Activated CD8-positive, alpha-beta T cell treated with anti-CD3 and anti-CD28 coated beads for 36 hours (primary cell): ENCODE measurements around the gene NUP98. TPM values are rescaled to one million over a fixed set of nuclear protein-coding genes. Genes with fewer than 3 reads are reported as not detected.

ENCODE experiments used
- ATAC-seq: fragments of 200-7000 bp; cut with Tn5 transposase; one replicate; pipeline ENCODE4 v1.10.0; 2021; ENCODE audit warnings: mild to moderate bottlenecking, moderate library complexity
- CTCF ChIA-PET: fragments of 350-600 bp; sonication (Branson Sonifier 250); formaldehyde crosslinking; loops from one replicate; lab custom pipeline; 2021; ENCODE audit warnings: antibody characterized with exemption; lab: Charles Lee
- POLR2A ChIA-PET: fragments of 350-600 bp; sonication (Branson Sonifier 250); formaldehyde crosslinking; loops from one replicate; lab custom pipeline; 2021; ENCODE audit warnings: antibody characterized with exemption; lab: Charles Lee
- DNase-seq: peaks from one replicate; pipeline ENCODE4 v3.0.0-alpha.2; 2020
- H3K27ac Mint-ChIP-seq: one replicate; pipeline ENCODE4 v1.8.0; 2021; ENCODE audit warnings: mild to moderate bottlenecking, mixed read lengths
- H3K27me3 Mint-ChIP-seq: one replicate; pipeline ENCODE4 v1.8.0; 2021; ENCODE audit warnings: mixed read lengths
- H3K36me3 Mint-ChIP-seq: one replicate; pipeline ENCODE4 v1.8.0; 2021; ENCODE audit warnings: low read depth, mixed read lengths
- H3K4me1 Mint-ChIP-seq: one replicate; pipeline ENCODE4 v1.8.0; 2021; ENCODE audit warnings: low read depth, mixed read lengths
- H3K4me3 Mint-ChIP-seq: one replicate; pipeline ENCODE4 v1.8.0; 2021; ENCODE audit warnings: mild to moderate bottlenecking, moderate library complexity, mixed read lengths
- H3K9me3 Mint-ChIP-seq: one replicate; pipeline ENCODE4 v1.8.0; 2021; ENCODE audit warnings: mixed read lengths
- intact Hi-C: fragments of 100-400 bp; cut with micrococcal nuclease; formaldehyde crosslinking; loops from one replicate; pipeline ENCODE4 v1.10.0; 2022
- total RNA-seq, 2 experiments: library from RNA; stranded (reverse); gene quantifications; one replicate each; pipeline ENCODE4 v1.2.3, GENCODE V29; 2021
- TF ChIP-seq, protein P1 (sequence below): fragments of 200-600 bp; IDR thresholded peaks from one replicate; pipeline ENCODE4 v1.8.0; 2022; ENCODE audit warnings: antibody characterized with exemption, mild to moderate bottlenecking

The NUP98 gene
- total RNA-seq, 2 experiments from 2014 or later, result 88.4 to 89.9 TPM

DNA sequence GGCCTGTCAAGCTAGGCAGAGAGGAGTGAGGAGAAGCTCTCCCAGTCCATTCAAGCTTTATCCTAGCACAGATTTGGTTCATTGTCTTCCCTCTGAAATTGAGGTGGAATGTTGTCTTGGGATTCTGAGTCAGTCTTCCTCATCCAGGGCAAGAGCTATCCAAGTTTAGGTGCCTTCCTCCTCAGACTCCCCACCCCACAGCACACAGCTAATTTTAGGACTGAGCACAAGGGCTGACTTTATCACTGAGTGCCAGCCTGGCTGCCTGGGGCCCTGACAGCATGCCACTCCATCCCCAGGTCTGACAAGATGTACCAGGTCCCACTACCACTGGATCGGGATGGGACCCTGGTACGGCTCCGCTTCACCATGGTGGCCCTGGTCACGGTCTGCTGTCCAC lies 13.6 kb upstream of the NUP98 start:
- no peak overlapping the region for H3K27ac Mint-ChIP-seq
- no peaks in the 10 kb centered on the region for H3K27me3 Mint-ChIP-seq
- peaks cover 16% of the 10 kb centered on the region for H3K4me1 Mint-ChIP-seq
- POLR2A ChIA-PET, result interaction anchor here (0.6 to 3.4 kb wide), 5 partner anchors 8 to 336 kb away, joined by 3 to 16 read pairs (median 4); partner anchors contain the start of gene RHOG
- CTCF ChIA-PET, result interaction anchor here (1.3 to 5.4 kb wide), 3 partner anchors 14 to 262 kb away, joined by 6 to 43 read pairs (median 7); no protein-coding TSS in a partner anchor
- DNase-seq (no peak), ATAC-seq (no peak)
- intact Hi-C loops, result no loop called here
- H3K9me3 Mint-ChIP-seq, result no peaks in the 10 kb centered on the region
- H3K36me3 Mint-ChIP-seq, result peaks cover 6% of the 10 kb centered on the region
- H3K4me3 Mint-ChIP-seq, result no peak overlapping the region
- TF ChIP-seq, protein P1, sequence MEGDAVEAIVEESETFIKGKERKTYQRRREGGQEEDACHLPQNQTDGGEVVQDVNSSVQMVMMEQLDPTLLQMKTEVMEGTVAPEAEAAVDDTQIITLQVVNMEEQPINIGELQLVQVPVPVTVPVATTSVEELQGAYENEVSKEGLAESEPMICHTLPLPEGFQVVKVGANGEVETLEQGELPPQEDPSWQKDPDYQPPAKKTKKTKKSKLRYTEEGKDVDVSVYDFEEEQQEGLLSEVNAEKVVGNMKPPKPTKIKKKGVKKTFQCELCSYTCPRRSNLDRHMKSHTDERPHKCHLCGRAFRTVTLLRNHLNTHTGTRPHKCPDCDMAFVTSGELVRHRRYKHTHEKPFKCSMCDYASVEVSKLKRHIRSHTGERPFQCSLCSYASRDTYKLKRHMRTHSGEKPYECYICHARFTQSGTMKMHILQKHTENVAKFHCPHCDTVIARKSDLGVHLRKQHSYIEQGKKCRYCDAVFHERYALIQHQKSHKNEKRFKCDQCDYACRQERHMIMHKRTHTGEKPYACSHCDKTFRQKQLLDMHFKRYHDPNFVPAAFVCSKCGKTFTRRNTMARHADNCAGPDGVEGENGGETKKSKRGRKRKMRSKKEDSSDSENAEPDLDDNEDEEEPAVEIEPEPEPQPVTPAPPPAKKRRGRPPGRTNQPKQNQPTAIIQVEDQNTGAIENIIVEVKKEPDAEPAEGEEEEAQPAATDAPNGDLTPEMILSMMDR, result no peak

DNA sequence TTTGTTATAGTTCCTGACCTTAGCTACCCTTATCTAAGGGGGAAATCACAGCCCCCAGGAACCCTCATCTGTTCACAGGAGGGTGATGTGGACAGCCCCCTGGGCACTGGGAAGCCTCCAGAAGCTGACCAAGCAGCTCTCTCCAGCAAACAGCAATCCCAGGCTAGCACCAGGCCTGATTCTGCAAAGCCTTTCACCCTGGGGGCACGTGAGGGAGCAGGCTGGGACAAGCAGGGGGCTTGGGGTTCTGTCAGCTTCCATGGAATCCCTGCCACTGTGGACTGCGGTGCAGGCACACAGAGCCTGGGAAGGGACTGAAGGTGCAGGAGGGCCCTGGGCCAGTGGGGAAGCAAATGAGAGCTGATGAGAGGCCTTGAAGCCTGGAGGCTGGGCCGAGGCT lies 13.1 kb upstream of the NUP98 start:
- H3K4me1 Mint-ChIP-seq, result peaks cover 16% of the 10 kb centered on the region
- DNase-seq (no peak), ATAC-seq (no peak)
- intact Hi-C loops, result no loop called here
- TF ChIP-seq, protein P1, result no peak
- H3K4me3 Mint-ChIP-seq, result no peak overlapping the region
- peaks cover 4% of the 10 kb centered on the region for H3K36me3 Mint-ChIP-seq
- CTCF ChIA-PET, result interaction anchor here (1.3 to 5.4 kb wide), 6 partner anchors 9 to 262 kb away, joined by 4 to 43 read pairs (median 8); no protein-coding TSS in a partner anchor
- POLR2A ChIA-PET, result interaction anchor here (0.6 to 3.4 kb wide), 5 partner anchors 8 to 335 kb away, joined by 3 to 16 read pairs (median 4); partner anchors contain the start of gene RHOG
- H3K27me3 Mint-ChIP-seq, result no peaks in the 10 kb centered on the region
- no peak overlapping the region for H3K27ac Mint-ChIP-seq
- no peaks in the 10 kb centered on the region for H3K9me3 Mint-ChIP-seq

DNA sequence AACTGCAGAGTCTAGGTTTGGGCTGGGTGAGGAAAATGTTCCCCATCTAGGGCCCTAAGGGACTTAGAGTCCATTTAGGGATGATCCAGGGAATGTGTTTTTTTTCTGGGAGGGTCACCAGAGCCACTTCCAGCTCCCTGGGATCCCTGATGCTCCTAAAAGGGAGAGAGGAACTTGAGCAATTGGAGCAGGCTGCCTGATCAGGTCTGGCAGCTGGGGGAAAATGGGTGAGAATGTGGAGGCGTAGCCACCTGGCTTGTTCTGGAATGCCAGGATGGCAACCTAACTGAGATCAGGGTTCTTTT lies 12.2 kb upstream of the NUP98 start:
- ATAC-seq (no peak), DNase-seq (no peak)
- H3K27me3 Mint-ChIP-seq, result no peaks in the 10 kb centered on the region
- no peak overlapping the region for H3K4me3 Mint-ChIP-seq
- CTCF ChIA-PET, result interaction anchor here (1.0 to 5.4 kb wide), 22 partner anchors 10 to 271 kb away, joined by 3 to 43 read pairs (median 6); partner anchors contain the start of genes NUP98 and STIM1
- H3K9me3 Mint-ChIP-seq, result no peaks in the 10 kb centered on the region
- H3K27ac Mint-ChIP-seq, result no peak overlapping the region
- TF ChIP-seq, protein P1, result no peak
- H3K4me1 Mint-ChIP-seq, result peaks cover 16% of the 10 kb centered on the region
- intact Hi-C loops, result no loop called here
- POLR2A ChIA-PET, result interaction anchor here (0.9 to 4.2 kb wide), 10 partner anchors 11 to 95 kb away, joined by 3 to 25 read pairs (median 3); partner anchors contain the start of genes NUP98 and RHOG
- H3K36me3 Mint-ChIP-seq, result peaks cover 4% of the 10 kb centered on the region

DNA sequence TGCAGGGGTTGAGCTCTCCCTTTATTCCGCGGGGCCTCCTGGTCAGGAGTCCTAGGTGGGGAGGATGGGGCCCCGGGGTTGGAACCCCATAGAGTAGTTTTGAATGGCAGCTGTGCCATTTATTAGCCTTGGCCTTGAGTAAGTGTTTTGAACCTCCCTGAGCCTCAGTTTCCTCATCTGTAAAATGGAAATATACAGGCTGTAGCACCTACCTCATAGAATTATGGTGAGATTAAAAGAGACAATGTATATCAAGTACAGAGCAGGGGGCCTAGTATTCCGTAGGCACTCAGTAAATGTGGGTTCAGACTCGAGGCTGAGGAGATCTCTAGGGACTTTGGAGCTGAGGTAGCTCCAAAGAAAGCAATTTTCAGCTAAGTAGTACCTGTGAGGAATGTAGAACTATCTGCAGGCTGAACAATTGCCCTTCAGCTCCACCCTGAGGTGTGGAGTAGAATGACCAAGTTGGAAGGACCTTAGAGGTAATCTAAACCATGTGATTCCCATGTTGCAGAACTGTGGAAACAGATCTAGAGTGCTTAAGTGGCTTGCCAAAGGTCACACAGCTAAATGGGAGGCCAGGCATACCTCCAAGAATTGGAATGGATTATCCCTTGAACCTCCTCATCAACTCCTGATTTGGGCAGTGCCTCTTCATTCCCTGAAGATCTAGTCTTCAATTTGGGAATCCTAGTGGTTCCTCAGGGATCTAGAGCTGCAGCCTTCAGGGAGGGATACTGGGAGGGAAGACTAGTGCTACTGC lies 11.7 kb upstream of the NUP98 start:
- CTCF ChIA-PET, result interaction anchor here (0.6 to 5.4 kb wide), 37 partner anchors 10 to 276 kb away, joined by 3 to 43 read pairs (median 5); partner anchors contain the start of genes NUP98 and STIM1
- peaks cover 4% of the 10 kb centered on the region for H3K36me3 Mint-ChIP-seq
- intact Hi-C loops, result no loop called here
- POLR2A ChIA-PET, result interaction anchor here (0.9 to 4.2 kb wide), 11 partner anchors 11 to 95 kb away, joined by 3 to 25 read pairs (median 3); partner anchors contain the start of genes NUP98 and RHOG
- H3K4me3 Mint-ChIP-seq, result peak overlapping the region; percentile 95
- no peaks in the 10 kb centered on the region for H3K9me3 Mint-ChIP-seq
- DNase-seq (peak; percentile 55), ATAC-seq (peak; percentile 78)
- TF ChIP-seq, protein P1, result peak; percentile 70
- no peaks in the 10 kb centered on the region for H3K27me3 Mint-ChIP-seq
- peak overlapping the region; percentile 46 for H3K27ac Mint-ChIP-seq
- H3K4me1 Mint-ChIP-seq, result peaks cover 20% of the 10 kb centered on the region
